GM12891 (cell line): ENCODE results near the gene TMCO4.

Experiments
- DNase-seq: peaks from one replicate; pipeline ENCODE4 v3.0.0; 2011; ENCODE audit warnings: low spot score; ENCODE audit not compliant: insufficient read length
- FAIRE-seq: peaks from 2 replicates; lab custom pipeline; 2011; peaks lifted over from hg19 to GRCh38; lab: Jason Lieb, UNC
- PAX5 ChIP-seq: IDR thresholded peaks from 2 replicates; pipeline ENCODE4 v1.6.1; 2011; ENCODE audit warnings: low read length, moderate library complexity, mild to moderate bottlenecking; ENCODE audit not compliant: insufficient read depth, severe bottlenecking
- POLR2A ChIP-seq: IDR thresholded peaks from 2 replicates; pipeline ENCODE4 v1.6.1; 2011; ENCODE audit warnings: low read depth, low read length, control low read depth
- POLR2AphosphoS5 ChIP-seq: IDR thresholded peaks from 2 replicates; pipeline ENCODE4 v1.6.1; 2011; ENCODE audit warnings: low read depth, low read length, control low read depth
- POU2F2 ChIP-seq: IDR thresholded peaks from 2 replicates; pipeline ENCODE4 v1.6.1; 2011; ENCODE audit warnings: low read depth, mild to moderate bottlenecking, control low read depth, low read length, moderate library complexity
- SPI1 ChIP-seq: IDR thresholded peaks from 2 replicates; pipeline ENCODE4 v1.6.1; 2011; ENCODE audit warnings: low read depth, low read length, control low read depth
- TAF1 ChIP-seq: IDR thresholded peaks from 2 replicates; pipeline ENCODE4 v1.6.1; 2011; ENCODE audit warnings: low read depth, low read length, control low read depth

TMCO4 gene

DNA sequence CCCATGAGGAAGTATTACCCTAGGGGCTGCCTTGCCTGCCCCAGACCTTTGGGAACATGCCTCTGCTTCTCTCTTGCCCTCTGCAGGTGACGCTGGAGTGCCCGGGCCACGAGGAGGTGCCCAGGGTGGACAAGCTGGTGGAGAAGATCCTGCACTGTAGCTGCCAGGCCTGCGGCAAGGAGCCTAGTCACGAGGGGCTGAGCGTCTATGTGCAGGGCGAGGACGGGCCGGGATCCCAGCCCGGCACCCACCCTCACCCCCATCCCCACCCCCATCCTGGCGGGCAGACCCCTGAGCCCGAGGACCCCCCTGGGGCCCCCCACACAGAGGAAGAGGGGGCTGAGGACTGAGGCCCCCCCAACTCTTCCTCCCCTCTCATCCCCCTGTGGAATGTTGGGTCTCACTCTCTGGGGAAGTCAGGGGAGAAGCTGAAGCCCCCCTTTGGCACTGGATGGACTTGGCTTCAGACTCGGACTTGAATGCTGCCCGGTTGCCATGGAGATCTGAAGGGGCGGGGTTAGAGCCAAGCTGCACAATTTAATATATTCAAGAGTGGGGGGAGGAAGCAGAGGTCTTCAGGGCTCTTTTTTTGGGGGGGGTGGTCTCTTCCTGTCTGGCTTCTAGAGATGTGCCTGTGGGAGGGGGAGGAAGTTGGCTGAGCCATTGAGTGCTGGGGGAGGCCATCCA lies 142.8 kb downstream of the TMCO4 start:
- TF ChIP-seq SPI1 (no peak), TAF1 (no peak), POLR2A (no peak), POLR2AphosphoS5 (no peak), POU2F2 (no peak), PAX5 (no peak)
- FAIRE-seq (no peak), DNase-seq (no peak)

- TF ChIP-seq PAX5, result no peak
- TF ChIP-seq SPI1, result peak; percentile 64
- DNase-seq (no peak), FAIRE-seq (no peak)
Measured at GRCh38 chr1:19656134-19656779, 143.5 kb downstream of the TMCO4 start.

DNA sequence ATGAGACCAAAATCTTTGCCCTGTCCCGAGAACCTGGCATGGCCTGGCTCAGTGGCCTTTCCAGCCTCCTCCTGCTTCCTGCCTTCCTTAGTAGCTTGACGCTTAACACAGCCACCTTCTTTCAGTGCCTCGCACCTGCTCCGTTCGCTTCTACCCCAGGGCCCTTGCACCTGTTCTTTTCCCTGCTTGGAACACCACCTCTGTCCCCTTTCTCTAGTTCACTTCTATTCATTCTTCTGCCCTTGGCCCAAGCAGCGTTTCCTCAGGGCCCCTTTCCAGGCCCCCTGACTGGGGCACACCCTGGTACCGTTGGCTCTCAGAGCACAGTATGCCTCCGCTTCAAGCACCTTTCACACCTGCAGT lies 144.0 kb downstream of the TMCO4 start:
- DNase-seq (no peak), FAIRE-seq (no peak)
- no peak for TF ChIP-seq PAX5
- TF ChIP-seq TAF1, result no peak
- TF ChIP-seq POU2F2, result no peak
- TF ChIP-seq POLR2A, result no peak
- no peak for TF ChIP-seq POLR2AphosphoS5
- no peak for TF ChIP-seq SPI1

GRCh38 chr1:19654886-19655717 lies 144.6 kb downstream of the TMCO4 start:
- FAIRE-seq (no peak), DNase-seq (no peak)
- TF ChIP-seq PAX5, result no peak
- TF ChIP-seq TAF1, result no peak

- FAIRE-seq, result no peak
- no peak for DNase-seq
- TF ChIP-seq POLR2AphosphoS5, result no peak
- TF ChIP-seq POLR2A, result no peak
- TF ChIP-seq PAX5, result no peak
- TF ChIP-seq TAF1, result no peak
- no peak for TF ChIP-seq POU2F2
- TF ChIP-seq SPI1, result no peak
Measured at GRCh38 chr1:19654386-19654785, 145.3 kb downstream of the TMCO4 start.

GRCh38 chr1:19651141-19651737 lies 148.5 kb downstream of the TMCO4 start:
- DNase-seq, result peak; percentile 59
- TF ChIP-seq POLR2A (no peak), POLR2AphosphoS5 (no peak), PAX5 (no peak), TAF1 (no peak), POU2F2 (no peak), SPI1 (no peak)
- peak; percentile 35 for FAIRE-seq

- DNase-seq (no peak), FAIRE-seq (no peak)
- TF ChIP-seq TAF1, result no peak
- TF ChIP-seq POLR2AphosphoS5, result no peak
- TF ChIP-seq PAX5, result no peak
Measured at GRCh38 chr1:19650416-19651140, 149.1 kb downstream of the TMCO4 start.

DNA sequence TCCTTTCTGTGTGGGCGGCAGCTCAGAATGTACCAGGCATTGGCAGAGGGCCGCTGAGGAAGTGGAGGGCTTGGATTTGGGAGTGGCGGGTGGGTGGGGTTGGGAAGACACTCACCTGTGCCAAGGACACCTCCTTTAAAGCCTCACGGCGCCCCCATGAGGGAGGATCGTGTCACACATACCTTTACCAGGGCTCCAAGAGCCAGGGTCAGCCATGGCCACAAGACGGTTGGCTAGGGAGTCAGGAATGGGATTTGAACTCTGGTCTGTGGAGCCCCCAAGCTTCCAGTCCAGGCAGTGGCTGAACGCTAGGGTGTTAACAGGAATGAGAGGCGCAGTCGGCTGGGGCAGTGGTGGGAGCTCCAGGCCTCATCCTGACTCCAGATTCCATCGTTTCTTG lies 151.0 kb downstream of the TMCO4 start:
- no peak for FAIRE-seq
- TF ChIP-seq POU2F2 (no peak), SPI1 (no peak), POLR2A (no peak), PAX5 (no peak), TAF1 (no peak), POLR2AphosphoS5 (no peak)
- no peak for DNase-seq

GRCh38 chr1:19648239-19648638 lies 151.5 kb downstream of the TMCO4 start:
- FAIRE-seq (no peak), DNase-seq (no peak)
- TF ChIP-seq POLR2AphosphoS5 (no peak), SPI1 (no peak), POU2F2 (no peak), PAX5 (no peak), POLR2A (no peak), TAF1 (no peak)
